Stimulated activated CD8-positive, alpha-beta memory T cell treated with anti-CD3 and anti-CD28 coated beads, Interleukin-2, amount 100 ng/mL, for 48 hours (primary cell): ENCODE data around the gene LAMC3.

Experiments
- DNase-seq, 2 donors: peaks; one replicate each; pipeline ENCODE4 v3.0.0-alpha.2; 2020; ENCODE audit warnings: low read depth in 2 of 2

The LAMC3 gene

DNA sequence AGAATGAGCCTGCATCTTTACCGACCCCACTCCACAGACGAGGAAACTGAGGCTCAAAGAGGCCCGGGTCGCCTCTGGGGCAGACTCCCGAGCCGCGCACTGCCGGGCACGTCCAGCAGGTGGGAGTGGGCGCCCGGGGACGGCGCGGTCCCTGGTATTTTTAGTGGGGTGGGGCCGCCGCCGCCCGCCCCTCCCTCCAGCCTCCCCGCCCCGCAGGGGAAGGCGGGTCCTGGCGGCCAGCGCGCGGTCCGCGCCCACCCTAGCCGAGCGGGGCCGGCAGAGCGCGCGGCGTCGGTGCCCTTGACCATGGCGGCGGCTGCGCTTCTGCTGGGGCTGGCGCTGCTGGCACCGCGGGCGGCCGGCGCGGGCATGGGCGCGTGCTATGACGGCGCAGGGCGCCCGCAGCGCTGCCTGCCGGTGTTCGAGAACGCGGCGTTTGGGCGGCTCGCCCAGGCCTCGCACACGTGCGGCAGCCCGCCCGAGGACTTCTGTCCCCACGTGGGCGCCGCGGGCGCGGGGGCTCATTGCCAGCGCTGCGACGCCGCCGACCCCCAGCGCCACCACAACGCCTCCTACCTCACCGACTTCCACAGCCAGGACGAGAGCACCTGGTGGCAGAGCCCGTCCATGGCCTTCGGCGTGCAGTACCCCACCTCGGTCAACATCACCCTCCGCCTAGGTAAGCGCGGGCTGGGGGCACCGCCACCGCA is at the start of gene LAMC3:
LAMC3 (plus strand) TSS at position 266 of the 710 bp plus-strand sequence; CDS start at position 307, 41 bp downstream.
- DNase-seq, result no peak

DNA sequence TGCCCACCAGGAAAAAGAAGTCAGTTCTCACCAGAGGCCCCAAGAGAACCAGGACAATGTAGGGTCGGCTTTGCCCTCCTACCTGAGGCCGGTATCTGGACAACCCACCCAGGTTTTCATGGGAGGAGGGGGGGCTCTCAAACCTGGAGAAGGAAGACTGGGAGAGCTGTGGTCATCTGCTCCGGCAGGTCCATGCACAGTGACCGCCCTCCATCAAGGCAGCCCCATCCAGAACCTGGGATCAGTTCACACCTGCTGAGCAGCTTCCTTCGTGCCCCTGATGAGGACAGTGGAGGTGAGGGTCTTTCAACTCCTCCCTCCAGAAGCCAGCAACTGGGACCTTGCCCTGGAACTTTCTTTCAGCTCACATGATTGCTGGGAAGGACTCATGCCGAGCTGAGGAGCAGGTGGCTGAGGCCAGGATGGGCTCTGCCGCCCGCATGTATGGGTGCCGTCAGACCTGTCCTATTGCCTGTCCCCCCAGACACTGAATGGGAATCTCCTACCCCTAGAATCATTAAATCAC is 49.1 kb upstream of the LAMC3 start:
- DNase-seq, result no peak

DNA sequence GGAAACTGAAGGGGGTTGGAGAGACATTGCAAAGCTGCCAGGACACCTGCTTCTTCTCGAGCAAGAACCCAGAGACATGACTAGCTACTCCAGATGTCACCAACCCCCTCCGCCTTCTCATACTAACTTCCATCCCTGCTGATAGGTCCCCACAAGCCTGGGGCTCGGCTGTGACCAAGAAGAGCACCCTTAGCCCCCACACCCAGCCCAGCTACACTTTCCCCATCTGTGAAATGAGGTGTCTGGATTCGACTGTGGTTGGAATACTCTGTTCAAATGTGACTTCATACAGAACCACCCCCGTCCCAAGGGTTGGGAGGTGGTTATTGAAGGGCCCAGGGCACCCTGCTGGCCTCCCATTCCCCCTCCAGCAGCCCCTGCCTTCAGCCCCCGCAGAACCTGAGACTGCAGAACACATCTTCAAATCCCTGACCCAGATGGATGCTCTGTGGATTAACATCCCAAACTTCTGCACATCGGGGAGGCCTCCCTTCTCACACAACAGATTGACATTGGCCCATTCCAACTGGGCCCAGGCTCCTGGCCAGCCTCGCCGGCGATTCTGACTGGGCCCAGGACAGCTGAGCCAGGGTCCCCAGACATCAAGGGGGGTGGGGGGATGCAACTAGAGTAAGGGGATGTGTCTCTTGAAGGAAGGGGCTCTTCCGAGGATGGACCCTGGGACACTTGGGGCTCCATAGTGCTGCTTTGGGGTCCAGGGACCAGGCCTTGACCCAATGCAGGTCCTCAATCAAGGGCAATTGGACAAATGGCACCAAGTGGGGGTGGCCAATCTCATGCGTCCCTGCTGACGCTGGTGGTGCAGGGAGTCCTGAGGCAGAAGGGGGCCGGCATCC is 48.2 kb upstream of the LAMC3 start:
- DNase-seq, result no peak

DNA sequence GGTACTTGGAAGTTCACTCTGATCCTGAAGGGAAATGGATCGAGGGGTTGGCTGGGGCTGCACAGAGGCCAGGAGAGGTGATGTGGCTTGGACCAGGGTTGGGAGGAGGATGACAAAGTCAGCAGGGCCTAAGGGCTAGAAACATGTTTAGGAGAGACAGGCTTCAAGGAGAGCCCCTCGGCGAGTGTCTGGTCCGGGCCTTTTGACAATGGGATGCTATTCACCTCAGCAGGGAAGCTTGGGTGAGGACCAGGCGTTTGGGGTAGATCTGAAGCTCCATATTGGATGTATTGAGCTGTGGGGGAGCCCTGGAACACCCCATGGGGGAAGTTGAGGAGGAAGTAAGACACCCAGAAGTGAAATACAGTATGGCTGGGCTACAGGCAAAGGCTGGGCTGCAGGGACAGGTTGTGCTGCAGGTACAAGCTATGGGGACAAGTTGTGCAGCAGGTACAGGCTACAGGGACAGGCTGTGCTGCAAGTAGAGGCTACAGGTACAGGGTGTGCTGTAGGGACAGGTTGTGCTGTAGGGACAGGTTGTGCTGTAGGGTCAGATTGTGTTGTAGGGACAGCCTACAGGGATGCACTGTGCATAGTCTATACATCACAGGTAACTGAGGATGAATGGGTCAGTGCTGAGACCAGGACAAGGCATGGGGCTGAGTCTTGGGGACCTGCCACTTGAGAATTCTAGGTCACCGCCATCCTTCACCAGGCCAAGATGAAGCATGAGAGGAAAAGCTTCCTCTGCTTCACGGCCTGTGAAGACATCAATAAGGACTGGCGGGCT is 47.3 kb upstream of the LAMC3 start:
- no peak for DNase-seq

DNA sequence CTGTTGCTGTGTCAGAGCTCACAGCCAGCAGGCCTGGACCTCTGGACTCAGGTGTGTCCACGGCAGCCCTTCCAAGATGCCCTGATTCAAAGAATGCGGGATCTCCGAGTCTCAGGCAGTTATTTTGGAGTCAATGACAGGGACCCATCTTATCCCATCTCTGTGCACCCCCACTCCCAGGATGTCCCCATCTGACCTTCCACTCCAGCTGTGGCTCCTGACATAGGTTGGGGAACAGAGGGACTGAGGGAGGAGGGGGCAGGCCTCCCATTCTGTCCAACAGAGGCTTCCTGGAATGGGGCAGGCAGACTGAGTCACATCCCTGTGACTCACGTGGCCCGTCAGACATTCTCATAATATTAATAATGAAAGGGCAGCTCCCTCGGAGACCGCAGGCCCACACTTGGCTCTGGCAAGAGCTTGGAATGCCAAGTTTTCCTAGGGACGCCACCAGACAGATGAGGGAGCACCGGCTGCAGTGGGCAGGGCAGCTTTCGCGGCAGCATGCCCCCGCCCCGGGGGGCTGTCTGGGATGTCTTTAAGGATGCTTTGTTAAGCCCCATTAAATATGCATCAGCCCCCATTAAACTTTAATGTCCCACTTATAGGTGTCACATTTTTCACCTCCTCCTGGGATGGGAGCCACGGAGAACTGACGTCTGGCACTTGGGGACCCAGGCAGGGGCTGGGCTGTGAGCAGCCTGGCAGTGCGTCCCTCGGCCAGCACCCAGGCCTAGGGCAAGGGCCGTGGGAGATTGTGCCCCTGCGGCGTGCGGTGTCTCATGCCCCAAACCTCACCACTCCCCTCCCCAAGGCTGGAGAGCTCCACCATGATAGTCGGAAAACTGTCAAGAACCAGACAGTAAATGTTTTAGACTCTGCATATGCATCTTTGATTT is 46.3 kb upstream of the LAMC3 start:
- no peak for DNase-seq

DNA sequence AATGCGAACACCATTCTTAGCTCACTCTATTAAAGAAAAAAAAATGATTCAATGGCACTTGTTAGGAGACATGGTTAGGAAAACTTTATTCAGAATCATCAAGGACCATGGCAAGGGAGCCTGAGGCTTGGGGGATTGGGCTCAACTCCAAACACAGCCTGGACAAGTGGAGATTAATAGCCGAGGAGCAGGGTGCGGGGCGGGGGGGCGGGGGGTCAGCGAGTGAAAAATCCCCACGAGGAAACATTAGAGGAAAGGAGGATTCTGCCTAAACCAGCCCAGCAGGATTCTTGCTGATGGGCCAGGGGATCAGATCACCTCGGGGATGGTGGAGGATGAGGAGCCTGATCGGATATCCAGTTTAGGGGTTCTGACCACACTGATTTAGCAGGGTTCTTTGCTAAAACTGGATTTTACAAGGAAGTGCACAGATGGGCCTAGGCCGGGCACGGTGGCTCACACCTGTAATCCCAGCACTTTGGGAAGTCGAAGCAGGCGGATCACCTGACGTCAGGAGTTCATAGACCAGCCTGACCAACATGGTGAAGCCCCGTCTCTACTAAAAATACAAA is 45.6 kb upstream of the LAMC3 start:
- DNase-seq, result no peak

DNA sequence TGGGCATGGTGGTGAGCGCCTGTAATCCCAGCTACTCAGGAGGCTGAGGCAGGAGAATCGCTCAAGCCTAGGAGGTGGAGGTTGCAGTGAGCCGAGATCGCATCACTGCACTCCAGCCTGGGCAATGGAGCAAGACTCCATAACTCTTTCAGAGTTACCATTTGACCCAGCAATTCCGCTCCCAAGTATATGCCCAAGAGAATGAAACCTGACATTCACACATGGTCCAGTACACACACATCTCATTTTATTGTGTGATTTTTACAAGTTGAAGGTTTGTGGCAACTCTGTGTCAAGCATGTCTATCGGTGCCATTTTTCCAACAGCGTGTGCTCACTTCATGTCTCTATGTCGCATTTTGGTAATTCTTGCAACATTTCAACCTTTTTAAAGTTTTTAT is 45.1 kb upstream of the LAMC3 start:
- DNase-seq, result no peak

DNA sequence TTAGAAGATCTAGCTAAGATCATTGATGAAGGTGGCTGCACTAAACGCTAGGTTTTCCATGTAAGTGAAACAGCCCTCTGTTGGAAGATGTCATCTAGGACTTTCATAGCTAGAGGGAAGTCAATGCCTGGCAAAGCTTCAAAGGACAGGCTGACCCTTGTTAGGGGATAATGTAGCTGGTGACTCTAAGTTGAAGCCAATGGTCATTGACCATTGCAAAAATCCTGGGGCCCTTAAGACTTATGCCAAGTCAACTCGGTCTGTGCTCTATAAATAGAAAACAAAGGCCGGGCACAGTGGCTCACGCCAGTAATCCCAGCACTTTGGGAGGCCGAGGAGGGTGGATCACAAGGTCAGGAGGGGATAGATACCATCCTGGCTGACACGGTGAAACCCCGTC is 43.3 kb upstream of the LAMC3 start:
- no peak for DNase-seq

DNA sequence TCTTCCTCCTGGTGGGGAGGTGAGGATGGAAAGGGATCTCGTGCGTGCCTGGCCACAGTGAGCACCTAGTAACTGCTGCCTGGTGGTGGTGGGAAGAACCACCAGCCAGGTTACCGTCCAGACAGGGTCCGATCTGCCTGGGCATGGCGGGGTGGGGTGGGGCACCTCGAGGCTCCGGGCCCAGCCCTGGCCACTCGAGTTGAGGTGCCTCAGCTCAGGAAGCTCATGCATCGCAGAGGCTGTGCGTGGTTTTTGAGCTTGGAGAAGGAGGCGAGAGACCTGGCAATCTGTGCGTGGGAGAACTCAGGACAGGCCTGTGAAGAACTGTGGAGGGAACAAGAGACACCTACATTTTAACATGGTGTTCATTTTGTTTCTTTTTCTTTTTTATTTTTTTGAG is 38.9 kb upstream of the LAMC3 start:
- DNase-seq, result no peak

DNA sequence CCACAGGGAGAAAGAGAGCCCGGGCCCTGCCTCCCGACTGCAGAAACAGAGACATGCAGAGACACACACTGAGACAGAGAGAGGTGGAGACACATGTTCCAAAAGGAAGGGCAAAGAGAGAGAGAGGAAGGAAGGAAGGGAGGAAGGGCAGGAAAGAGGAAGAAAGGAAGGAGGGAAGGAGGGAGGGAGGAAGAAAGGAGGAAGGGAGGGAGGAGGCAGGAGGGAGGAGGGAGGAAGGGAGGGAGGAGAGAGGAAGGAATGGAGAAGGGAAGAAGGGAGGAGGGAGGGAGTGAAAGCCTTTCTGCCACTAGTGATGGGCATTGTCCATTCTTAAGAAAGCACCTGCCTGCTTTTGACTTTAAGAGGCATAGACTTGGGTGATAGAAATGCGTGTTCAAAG is 38.1 kb upstream of the LAMC3 start:
- DNase-seq, result no peak

DNA sequence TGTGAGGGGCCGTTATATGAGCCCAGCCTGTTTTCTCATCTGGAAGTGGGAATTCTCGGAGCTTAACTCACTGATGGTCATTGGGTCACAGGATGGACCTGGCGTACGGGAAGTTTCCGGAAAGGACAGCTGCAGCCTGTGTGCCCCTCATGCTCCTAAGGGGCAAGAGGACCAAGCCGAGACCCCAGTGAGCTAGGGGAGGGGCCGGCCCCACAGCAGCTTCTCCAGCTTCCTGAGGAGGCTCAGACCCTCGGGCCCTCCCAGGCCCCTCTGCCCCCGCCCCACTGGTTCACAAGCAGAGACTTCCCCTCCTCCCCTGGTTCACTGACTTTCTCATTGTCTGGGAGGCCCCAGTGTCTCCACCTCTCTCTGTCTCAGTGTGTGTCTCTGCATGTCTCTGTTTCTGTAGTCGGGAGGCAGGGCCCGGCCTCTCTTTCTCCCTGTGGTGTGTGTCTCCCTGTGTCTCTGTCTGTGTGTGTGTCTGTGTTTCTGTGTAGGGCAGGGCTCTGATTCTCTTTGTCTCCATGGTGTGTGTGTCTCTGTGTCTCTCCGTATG is 37.6 kb upstream of the LAMC3 start:
- no peak for DNase-seq

DNA sequence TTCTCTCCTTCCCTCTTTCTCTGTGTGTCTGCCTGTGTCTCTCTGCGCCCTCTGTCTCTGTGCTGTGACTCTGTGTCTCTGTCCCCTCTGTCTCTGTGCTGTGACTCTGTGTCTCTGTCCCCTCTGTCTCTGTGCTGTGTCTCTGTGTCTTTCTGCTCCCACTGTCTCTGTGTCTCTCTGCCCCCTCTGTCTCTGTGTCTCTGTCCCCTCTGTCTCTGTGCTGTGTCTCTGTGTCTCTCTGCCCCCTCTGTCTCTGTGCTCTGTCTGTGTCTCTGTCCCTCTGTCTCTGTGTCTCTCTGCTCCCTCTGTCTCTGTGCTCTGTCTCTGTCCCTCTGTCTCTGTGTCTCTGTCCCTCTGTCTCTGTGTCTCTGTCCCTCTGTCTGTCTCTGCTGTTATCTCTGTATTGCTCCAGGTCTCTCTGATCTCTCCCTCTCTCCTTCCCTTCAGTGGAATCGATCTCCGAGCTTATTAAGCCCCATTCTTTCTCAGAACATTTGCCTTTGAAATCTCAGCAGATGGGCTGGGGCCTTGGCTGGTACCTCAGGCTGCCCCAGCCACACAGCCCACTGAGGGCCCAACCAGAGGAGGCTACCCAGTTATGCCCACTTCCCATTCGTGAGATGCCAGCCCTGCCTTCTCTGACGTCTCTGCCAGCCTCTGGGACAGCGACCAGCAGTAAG is 36.6 kb upstream of the LAMC3 start:
- no peak for DNase-seq

DNA sequence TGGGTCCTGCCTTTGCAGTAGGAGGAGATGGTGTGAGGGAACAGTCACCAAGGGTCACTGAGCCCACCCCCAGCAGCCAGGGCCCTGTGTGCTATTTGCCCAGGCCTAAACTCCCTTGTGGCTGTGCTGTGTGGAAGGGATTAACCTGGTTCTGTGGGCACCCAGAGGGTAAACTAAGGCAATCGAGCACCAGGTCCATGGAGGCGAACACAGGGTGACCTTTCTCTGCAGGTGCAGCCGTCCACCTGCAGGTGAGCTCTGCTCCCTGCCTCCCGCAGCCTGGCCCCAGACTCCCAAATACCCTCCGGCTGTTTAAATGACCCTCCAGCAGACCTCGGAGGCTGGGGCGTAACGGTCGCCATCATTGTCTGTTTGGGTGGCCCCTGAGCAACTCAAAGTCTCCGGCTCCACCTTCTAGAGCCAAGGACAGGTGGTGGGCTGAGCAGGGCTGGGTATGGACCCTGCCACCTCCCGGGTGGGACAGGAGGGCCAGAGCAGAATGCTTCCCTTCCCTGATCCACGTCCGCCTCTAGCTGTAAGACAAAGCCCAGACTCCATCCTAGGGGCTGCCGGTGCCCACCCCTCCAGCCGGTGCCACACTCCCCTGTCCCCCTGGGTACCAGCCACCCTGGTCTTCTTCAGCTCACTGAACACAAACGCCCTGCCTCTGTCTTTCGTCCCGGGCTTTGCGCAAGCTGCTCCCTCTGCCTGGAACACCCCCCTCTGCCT is 35.9 kb upstream of the LAMC3 start:
- DNase-seq, result no peak

DNA sequence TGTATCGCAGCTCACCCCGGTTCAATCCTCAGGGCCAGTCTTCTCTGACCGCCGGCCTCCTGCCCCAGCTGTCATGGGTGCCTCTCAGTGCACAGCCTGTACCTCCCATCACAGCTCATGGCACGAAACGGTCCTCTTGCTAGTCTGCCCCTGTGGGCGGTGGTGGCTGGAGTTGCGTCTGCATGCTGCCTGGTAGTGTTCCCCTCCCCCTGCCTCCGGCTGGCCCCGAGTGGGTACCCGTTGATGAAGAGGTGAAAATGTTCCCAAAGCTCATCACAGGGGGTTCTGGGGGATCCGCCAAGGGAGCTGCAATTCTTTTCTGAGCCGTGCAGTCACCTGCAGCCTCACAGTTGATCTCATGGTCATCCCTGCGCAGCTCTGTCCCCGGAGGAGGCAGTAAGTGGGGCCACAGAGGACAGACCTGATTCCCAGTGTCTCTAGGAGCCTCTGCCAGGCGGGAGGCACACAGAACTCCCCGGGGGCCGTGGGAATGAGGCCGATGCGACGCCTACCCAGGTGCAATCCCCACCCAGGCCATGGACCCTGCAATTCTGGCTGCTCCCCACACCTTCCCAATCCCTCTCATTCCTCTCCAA is 35.2 kb upstream of the LAMC3 start:
- no peak for DNase-seq

DNA sequence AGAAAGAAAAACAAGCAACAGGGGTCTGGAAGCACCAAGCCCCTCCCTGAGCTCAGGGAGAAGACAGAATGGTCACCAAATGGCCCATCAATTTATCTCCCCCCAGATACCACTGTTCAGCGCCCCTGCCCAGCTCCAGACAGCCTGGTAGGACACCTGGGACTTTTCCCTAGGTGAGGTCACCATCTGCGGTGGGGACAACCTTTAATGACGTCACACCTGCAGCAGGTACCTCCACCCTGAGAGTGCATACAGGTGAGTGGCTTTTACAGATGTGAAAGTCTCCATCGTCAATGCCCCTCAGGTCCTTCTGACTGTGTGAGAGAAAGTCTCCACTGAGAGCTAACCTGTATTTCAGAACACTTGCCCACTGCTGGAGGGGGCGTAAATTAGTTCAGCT is 34.3 kb upstream of the LAMC3 start:
- DNase-seq, result no peak

DNA sequence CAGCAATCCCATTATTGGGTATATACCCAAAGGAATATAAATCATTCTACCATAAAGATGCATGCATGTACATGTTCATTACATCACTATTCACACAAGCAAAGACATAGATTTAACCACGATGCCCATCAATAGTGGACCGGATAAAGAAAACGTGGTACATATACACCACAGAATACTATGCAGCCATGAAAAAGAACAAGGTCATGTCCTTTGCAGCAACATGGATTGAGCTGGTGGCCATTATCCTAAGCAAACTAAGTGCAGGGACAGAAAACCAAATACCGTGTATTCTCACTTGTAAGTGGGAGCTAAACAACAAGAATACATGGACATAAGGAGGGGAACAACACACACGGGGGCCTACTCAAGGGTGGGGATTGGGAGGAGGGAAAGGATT is 33.8 kb upstream of the LAMC3 start:
- no peak for DNase-seq

DNA sequence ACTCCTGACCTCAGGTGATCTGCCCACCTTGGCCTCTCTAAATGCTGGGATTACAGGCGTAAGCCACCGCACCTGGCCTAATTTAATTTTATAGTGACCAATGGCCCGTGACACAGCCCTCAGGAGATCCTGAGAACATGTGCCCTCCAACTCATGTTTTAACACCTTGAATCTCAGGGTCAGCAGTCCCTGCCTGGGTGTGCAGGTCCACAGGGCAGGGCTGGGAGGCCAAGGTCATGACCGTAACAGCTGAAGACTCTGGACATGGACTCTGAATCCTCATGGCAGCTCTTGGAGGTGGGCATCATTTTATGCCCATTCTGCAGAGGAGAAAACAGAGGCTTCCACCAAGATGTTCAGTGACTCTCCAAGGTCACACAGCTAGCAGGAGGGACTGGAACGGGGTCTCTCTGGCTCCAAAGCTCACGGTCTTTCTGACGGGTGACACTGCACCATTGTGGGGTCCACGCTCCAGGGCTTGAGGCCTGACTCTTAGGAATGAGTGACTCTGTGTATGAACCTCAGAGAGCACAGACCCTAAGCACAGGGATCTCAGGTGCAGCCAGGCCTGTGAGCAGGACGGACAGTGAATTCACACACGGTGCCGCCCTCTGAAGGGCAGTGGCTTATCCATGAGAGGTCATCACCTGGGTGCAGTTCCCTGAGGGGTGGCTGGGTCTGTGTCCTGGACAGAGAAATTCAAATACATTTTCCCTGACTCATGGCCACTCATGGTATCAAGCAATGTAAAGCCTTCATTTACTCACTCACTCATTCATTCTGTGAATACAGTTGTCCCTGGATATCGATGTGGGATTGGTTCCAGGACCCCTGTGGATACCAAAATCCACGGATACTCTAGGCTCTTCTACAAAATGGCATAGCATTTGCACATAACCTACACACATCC is 32.8 kb upstream of the LAMC3 start:
- no peak for DNase-seq

DNA sequence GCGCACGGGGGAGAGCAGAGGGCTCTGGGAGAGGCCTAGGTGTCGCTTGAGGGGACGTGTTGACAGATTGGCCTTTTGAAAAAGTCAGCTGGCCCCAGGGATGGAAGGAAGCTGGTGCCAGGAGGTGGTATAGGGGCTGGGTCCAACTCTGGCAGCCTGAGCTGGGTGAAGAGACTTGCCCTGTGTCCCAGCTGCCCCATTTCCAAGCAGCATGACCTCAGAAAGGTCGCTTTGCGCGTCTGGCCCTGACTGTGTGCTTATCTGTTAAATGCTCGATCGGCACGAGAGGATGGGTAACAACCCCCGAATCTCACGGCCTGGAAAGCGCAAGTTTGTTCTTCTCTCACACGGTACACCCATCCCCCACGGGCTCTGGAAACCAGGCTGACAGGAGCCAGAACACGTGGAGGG is 31.2 kb upstream of the LAMC3 start:
- DNase-seq, result no peak
